Mesothelial cell of epicardium (in vitro differentiated cells): ENCODE measurements around the gene TMEM120B. TPM values are rescaled to one million over a fixed set of nuclear protein-coding genes. Genes with fewer than 3 reads are reported as not detected.

Experiments
- DNase-seq, 2 experiments: peaks; one replicate each; pipeline ENCODE4 v3.0.0; 2021; ENCODE audit warnings: low spot score in 2 of 2; ENCODE audit not compliant: unreplicated experiment in 2 of 2
- H3K27ac Mint-ChIP-seq: 2 replicates; pipeline ENCODE4 v1.8.0; 2021; ENCODE audit warnings: mixed read lengths
- H3K27me3 Mint-ChIP-seq: 2 replicates; pipeline ENCODE4 v1.8.0; 2021; ENCODE audit warnings: low read depth, mixed read lengths
- H3K36me3 Mint-ChIP-seq: 2 replicates; pipeline ENCODE4 v1.8.0; 2021; ENCODE audit warnings: mixed read lengths
- H3K4me1 Mint-ChIP-seq: 2 replicates; pipeline ENCODE4 v1.8.0; 2021; ENCODE audit warnings: mixed read lengths
- H3K4me3 Mint-ChIP-seq: 2 replicates; pipeline ENCODE4 v1.8.0; 2021; ENCODE audit warnings: mild to moderate bottlenecking, moderate library complexity, mixed read lengths
- H3K9me3 Mint-ChIP-seq: 2 replicates; pipeline ENCODE4 v1.8.0; 2021; ENCODE audit warnings: mixed read lengths
- CTCF ChIP-seq: fragments of 200-600 bp; sonication (generic); IDR thresholded peaks from one replicate; pipeline ENCODE4 v1.5.0; 2021; ENCODE audit warnings: antibody characterized with exemption; ENCODE audit not compliant: unreplicated experiment
- total RNA-seq: library from RNA; stranded (reverse); gene quantifications from 3 replicates; pipeline ENCODE4 v1.2.1, GENCODE V29; 2021

Gene TMEM120B
- total RNA-seq, 1 donor from 2014 or later = 22.4 TPM

- Mint-ChIP-seq H3K27ac (no peak overlapping the region), H3K4me3 (no peak overlapping the region), H3K27me3 (no peaks in the 10 kb centered on the region), H3K4me1 (peaks cover 26% of the 10 kb centered on the region), H3K36me3 (peaks cover 21% of the 10 kb centered on the region), H3K9me3 (no peaks in the 10 kb centered on the region)
- no peak for TF ChIP-seq CTCF
- DNase-seq = no peak
Observed at GRCh38 chr12:121814429-121815119, 102.0 kb downstream of the TMEM120B start.

GRCh38 chr12:121815263-121815662, 102.7 kb downstream of the TMEM120B start:
- Mint-ChIP-seq H3K36me3 (peaks cover 20% of the 10 kb centered on the region), H3K4me1 (peaks cover 26% of the 10 kb centered on the region)
- no peak for TF ChIP-seq CTCF

GRCh38 chr12:121816925-121817647, 104.5 kb downstream of the TMEM120B start:
- no peak for DNase-seq
- Mint-ChIP-seq H3K9me3 (no peaks in the 10 kb centered on the region), H3K27ac (no peak overlapping the region), H3K36me3 (peaks cover 24% of the 10 kb centered on the region), H3K27me3 (no peaks in the 10 kb centered on the region), H3K4me1 (peaks cover 15% of the 10 kb centered on the region), H3K4me3 (no peak overlapping the region)
- TF ChIP-seq CTCF = no peak

More at GRCh38 chr12:121815263-121815662, 102.7 kb downstream of the TMEM120B start:
- Mint-ChIP-seq H3K27ac (no peak overlapping the region), H3K9me3 (no peaks in the 10 kb centered on the region), H3K27me3 (no peaks in the 10 kb centered on the region), H3K4me3 (no peak overlapping the region)
- no peak for DNase-seq

- Mint-ChIP-seq H3K4me1 (peaks cover 11% of the 10 kb centered on the region), H3K4me3 (no peak overlapping the region), H3K36me3 (peaks cover 24% of the 10 kb centered on the region), H3K27me3 (no peaks in the 10 kb centered on the region), H3K27ac (no peak overlapping the region), H3K9me3 (no peaks in the 10 kb centered on the region)
- no peak for DNase-seq
- no peak for TF ChIP-seq CTCF
Observed at GRCh38 chr12:121817648-121818043, 105.1 kb downstream of the TMEM120B start.

- TF ChIP-seq CTCF = no peak
- Mint-ChIP-seq H3K4me3 (no peak overlapping the region), H3K27ac (no peak overlapping the region), H3K27me3 (no peaks in the 10 kb centered on the region), H3K9me3 (no peaks in the 10 kb centered on the region), H3K4me1 (no peaks in the 10 kb centered on the region), H3K36me3 (peaks cover 24% of the 10 kb centered on the region)
- no peak for DNase-seq
Observed at GRCh38 chr12:121819212-121819949, 106.8 kb downstream of the TMEM120B start.
